Astrocyte (in vitro differentiated cells and primary cell): ENCODE measurements around the gene MCTP1.

Experiments
- CTCF ChIP-seq: IDR thresholded peaks from 2 replicates; pipeline ENCODE4 v1.5.1; 2011; ENCODE audit warnings: low read depth, mild to moderate bottlenecking, inconsistent platforms, low read length, moderate library complexity; ENCODE audit not compliant: insufficient read depth
- EZH2 ChIP-seq: IDR thresholded peaks from 2 replicates; pipeline ENCODE4 v1.6.1; 2012; ENCODE audit warnings: mild to moderate bottlenecking, low read length, inconsistent platforms; ENCODE audit not compliant: insufficient read depth

- TF ChIP-seq CTCF (peak; percentile 87), EZH2 (no peak)
Observed at GRCh38 chr5:94849821-94850736, 434.8 kb downstream of the MCTP1 start.
